Measurements from ENCODE around the gene STX16.

The STX16 gene

DNA sequence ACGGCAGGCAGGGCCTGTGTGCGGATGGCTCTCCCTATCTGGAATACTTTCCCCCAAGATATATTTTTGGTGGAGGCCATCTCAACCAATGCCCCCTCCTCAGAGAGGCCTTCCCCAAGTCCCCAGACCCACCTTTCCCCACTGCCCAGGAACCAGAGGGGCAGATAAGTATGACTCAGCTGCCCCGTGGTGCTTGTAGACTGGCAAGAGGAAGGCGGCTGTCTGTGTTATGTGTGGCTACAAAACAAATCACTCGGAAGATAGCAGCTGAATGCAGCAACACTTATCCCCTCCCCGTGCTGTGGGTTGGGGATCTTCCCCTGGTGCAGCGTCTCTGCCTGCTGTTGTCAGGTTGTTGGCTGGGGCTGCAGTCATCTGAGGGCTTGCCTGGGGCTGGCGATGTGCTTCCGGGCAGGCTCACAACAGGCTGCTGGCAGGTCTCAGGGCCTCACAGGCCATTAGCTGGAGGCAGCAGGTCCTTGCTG lies 48.6 kb downstream of the STX16 start:
- DNase-seq = no peak

DNA sequence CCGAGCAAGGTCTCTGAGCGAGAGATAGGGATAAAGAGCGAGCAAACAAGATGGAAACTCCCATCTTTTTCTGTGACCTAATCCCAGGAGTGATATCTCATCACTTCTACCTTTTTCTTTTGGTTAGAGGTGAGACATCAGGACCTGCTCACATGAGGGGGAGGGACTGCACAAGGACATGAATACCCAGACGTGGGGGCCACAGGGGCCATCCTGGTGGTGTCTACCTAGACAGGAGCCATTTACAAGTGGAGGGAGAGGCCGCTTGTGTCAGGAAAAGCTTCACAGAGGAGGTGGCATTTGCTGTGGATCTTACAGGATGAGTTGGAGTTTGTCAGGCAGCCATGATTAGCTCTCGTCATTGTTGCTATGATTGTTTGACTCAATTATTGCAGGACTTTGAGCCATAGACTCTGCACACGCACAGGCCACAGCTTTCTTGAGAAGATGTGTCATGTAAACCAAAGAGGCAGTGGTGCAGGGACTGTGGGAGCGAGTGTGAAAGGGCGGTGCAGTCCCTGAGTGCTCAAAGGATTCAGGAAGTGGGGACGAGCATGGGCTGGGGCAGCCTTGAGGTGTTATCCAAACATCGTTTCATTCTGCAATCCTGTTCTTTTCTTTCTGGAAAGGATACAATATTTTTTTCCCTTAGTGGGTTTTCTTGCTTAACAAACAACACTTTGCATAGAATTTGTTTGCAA lies 49.2 kb downstream of the STX16 start:
- no peak for DNase-seq

- DNase-seq = no peak
Measured at GRCh38 chr20:58700823-58701222, 49.7 kb downstream of the STX16 start.

DNA sequence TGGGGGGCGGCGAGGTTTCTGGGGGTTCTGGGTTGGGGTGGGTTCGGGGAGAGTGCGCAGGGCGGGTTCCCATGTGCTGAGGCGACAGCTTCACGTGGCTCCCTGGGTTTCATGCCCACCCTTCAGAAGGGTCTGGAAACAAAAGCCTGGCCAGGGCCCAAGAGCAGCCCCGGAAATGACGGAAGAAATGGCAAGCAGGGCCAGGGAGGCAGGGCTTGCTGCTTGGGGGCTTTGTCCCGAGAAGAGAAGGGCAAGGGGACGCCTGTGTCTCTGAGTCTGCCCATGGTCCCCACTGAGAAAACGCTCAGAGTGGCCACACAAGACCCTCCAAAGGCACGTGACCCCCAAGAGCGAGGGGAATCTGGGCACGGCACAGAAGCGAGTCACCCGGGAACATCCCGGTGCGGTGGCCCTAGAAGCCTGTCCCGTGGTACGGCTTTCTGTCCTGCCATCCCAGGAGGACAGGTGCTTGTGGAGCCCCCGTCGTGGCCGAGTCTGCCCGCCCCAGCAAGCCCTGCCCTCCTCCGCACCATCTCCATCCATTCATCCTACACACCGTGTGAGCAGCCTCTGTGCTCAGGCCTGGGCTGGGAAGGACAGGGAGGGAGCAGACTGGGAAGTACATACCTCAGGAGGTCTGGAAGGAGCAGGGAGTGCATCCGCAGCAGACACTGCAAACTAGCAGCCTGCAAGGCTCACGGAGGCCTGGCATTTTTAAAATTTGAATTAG lies 50.5 kb downstream of the STX16 start:
- no peak for DNase-seq

GRCh38 chr20:58702161-58702510 lies 51.1 kb downstream of the STX16 start:
- DNase-seq = no peak

DNA sequence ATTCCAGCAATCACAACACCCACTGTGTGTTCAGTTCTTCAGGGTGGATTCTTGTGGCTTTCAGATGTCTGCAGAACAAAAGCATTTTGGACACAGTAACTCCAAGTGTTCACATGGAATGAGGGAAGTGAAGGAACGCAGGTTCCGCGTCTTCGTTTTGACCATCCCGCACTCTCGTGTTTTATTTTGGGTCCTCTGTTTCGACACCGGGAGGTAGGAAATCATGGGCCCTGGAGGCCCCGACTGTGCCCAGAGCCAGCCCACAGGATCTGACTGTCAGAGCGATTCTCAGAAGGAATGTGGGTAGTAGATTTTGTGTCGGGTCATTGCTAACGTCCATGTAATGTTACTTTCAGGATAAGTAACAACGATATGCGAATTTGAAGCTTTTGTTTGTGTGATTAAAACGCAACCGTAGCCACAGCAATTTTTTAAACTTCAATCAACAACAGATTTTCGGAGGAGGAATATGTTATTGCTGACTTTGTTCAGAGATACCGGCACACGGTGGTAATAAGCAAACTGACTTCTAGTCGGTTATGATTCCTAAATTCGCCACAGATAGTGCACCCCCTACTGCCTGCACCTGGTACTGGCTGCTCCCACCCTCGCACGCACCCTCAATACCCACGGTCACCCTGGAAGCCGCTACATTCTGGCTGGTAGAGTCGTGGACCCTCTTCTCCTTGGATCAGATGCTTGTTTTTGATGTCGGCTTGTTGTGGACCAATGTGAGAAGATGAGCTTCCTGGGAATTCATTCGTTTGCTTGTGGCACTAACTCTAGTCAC lies 52.0 kb downstream of the STX16 start:
- no peak for DNase-seq

DNA sequence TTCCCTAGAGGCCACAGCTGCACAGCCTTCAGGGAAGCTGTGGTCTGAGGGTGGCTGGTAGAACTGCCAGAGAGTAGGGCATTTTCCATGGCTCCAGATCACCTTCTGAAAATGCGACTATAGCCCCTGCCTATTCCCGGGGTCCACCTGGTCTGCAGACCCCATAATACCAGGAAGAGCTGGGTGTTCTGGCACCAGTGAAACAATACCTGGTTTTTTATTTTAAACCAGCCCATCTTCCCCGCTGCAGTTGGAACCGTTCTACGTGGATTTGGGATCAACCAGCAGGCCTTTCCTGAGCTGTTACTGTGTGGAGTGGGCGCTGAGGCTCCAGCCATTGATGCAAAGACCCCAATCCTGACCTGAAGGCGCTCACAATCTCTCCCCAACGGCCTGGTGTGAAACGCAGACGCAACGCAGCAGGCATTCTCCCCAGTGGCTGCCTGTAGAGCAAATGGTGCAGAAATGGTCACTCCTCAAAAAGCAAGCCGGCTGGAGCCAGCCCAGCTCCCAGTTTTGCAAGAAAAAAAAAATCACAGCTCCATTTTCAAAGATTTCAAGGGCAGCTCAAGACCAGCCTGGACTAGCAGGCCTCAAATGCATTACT lies 52.8 kb downstream of the STX16 start:
- DNase-seq = no peak

GRCh38 chr20:58705208-58705926 lies 54.3 kb downstream of the STX16 start:
- DNase-seq = no peak

GRCh38 chr20:58706150-58706892 lies 55.2 kb downstream of the STX16 start:
- DNase-seq = no peak

DNA sequence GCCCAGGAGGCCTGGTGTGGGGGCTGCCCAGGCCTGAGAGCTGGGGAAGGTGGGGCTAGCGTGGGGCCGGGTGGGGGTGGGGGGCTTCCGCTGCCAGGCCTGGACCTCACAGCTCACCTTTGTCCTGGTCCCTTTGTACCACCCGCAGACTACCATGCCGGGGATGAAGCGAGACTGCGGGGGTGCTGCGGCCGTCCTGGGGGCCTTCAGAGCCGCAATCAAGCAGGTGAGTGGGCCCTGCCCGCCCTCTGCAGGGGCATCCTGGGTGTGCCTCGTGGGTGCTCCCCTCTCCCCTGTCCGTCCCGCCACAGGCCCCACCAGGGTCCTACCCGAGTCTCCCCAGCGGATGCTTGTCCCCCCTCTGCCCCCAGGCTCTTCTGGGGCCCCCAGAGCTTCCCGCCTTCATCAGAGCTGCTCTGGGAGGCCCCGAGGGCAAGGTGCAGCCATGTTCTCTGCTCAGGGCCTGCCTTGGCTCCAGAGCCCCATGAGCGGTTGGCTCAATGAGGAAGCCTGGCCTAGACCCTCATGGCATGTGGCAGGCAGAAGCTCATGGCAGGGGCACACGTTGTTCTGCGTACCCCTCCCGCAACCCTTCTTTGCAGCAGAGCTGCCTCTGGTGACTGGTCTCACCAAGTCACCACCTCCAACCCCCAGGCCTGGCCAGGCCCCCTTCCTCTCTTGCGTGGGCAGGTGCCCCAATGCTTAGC lies 56.0 kb downstream of the STX16 start:
- no peak for DNase-seq

DNA sequence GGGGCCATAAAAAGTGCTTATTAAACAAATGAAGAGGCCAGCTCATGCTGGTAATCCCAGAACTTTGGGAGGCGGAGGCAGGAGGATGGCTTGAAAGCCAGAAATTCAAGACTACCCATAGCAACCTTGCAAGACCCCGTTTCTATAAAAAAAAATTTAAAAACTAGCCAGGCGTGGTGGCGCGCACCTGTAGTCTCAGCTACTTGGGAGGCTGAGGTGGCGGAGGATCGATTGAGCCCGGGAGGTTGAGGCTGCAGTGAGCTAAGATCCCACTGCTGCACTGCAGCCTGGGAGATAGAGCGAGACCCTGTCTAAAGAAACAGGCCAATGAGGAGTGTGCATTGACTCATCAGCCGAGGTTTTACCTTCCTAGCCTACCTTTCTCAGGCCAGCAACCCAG lies 56.7 kb downstream of the STX16 start:
- DNase-seq = no peak

DNA sequence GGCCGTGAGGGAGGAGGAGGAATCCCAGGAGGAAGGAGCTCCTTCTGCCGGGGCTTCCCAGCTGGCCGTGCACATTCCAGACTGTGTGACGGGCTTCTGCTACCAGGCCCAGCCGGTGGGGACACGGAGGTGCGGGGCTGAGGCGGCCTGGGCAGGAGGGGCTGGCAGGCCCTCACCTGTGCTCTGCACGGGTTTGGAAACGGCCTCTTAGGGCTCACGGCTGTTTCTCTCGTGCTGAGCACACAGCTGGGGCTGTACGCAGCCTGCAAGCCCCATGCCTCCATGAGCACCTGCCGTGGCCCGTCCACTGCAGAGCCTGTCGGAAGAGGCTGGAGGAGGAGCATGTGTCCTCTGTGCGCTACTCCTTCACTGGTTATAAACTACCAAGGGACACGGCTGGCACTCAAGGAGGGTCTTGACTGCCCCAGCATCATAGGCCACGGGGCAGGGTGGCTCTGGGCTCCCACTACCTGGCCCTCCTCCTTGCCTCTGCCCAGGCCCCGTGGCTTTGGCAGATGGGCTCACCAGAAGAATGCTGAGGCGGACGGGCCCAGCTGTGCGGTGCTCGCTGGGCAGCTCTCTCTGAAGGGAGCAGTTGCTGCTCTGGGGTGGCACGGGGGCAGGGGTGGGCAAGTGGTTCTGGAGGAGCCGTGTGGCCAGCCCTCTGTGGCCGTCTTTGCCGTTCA lies 57.3 kb downstream of the STX16 start:
- DNase-seq = no peak

- DNase-seq = no peak
Measured at GRCh38 chr20:58709013-58709702, 58.1 kb downstream of the STX16 start.

GRCh38 chr20:58709703-58710039 lies 58.6 kb downstream of the STX16 start:
- DNase-seq = no peak

DNA sequence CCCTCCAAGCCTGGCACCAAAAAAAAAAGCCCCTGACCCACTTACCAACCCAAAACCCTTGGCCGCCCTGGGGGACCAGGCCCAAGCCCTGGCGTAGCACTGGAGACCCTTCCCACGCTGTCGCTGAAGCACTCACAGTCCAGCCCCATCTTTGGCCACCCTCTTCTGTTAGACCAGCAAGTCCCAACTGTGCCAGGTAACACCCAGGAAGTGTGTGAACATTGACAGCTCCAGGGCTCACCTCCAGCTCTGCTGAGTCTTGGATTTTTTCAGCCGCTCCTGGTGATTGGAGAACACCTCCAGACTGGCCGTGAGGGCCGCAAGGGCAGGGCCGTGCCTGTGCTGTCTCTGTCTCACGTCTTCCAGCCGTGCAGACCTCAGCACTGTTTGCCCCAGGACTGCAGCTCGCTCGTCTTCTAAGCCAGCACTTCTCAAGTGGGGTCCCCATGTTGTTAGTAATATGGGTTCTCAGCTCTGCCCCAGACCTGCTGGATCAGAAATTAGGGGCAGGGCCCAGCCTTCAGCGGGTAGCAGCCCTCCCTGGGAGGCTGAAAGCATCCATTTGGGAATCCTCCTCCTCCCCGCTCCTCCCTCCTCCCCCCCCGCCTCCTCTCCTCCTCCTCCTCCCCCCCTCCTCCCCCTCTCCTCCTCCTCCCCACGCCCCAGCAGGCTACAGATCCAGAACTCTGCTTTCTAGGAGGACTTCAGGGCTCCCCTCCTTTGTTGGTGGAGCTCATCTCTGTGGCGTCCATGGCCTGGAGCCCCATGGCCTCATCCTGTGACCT lies 59.6 kb downstream of the STX16 start:
- DNase-seq = no peak

DNA sequence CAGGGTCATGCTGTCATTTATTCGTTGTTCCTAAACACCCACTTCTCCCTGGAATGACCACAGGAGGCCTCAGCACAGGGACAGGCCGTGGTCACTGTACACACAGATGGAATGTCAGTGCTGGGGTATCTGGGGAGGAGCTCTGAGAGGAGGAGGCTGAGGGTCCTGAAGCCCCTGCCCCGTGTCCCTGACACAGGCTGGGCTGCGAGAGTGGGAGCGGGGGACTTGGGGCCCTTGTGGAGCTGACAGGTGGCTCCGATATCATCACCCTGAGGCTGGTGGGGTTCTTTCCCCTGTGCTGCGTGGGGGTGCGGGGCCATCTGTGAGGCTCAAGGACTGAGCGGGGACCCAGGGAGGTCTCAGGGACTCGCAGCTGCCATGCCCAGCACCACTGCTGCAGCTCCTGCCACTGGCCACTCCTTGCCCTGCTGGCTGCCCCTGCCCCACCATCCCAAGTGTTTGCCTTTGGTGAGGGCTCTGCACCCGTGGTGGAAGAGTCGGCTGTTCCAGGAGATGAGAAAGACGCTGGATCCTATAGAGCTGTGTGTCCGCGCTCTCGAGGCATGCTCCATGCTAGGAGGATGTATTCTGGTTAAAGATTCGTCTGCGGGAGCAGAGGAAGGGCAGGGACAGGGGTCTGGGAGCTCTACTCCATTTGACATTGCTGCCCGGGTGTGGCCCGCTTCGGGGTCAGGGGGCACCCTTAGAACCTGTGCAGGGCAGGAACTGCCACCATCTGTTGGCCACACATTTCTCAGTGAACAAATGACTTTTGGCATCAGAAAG lies 60.4 kb downstream of the STX16 start:
- DNase-seq = no peak

DNA sequence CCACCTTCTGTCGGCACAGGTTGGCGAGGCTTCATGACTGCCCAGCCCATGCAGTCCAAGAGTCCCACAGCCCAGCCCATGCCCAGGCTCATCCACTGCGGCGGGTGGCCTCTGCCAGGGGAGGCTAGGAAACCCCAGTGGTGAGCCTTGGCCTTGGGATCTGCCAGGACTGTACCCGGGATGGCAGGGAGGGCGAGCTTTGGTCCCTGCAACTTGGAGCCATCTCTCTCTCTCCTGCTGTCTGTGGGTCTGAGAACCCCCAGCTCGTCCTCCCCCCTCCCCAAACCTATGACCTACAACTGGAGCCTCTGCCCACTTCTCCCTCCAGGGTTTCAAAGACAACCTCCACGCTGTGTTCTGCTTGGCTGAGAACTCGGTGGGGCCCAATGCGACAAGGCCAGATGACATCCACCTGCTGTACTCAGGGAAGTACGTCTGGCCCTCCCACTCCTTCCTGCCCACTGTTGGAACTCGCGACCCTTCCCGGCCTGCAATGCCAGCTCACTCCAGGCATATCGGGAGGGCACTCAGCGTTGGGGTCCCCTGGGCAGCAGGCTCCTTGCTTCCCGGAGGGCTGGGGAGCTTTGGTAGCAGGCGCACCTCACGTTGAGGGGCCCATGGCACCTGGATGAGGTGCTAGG lies 61.2 kb downstream of the STX16 start:
- no peak for DNase-seq

Data from stimulated activated naive CD4-positive, alpha-beta T cell treated with Interleukin-2 at 50 U/mL for 16 hours (primary cell).